ENCODE measurements around the gene LHX5.

LHX5 gene

GRCh38 chr12:113420996-113421595 is 50.6 kb downstream of the LHX5 start:
- H3K27ac ChIP-seq = no peak overlapping the region

GRCh38 chr12:113418213-113418879 is 53.3 kb downstream of the LHX5 start:
- H3K27ac ChIP-seq = no peak overlapping the region
- DNase-seq (ENCODE audit: low read depth, low spot score) = no peak

More at GRCh38 chr12:113420996-113421595, 50.6 kb downstream of the LHX5 start:
- no peak for DNase-seq (ENCODE audit: low read depth, low spot score)

- no peak overlapping the region for H3K27ac ChIP-seq
- no peak for DNase-seq (ENCODE audit: low read depth, low spot score)
Observed at GRCh38 chr12:113416091-113416754, 55.4 kb downstream of the LHX5 start.

GRCh38 chr12:113414519-113415038 is 57.1 kb downstream of the LHX5 start:
- no peak overlapping the region for H3K27ac ChIP-seq
- DNase-seq (ENCODE audit: low read depth, low spot score) = no peak

GRCh38 chr12:113413488-113413939 is 58.2 kb downstream of the LHX5 start:
- no peak overlapping the region for H3K27ac ChIP-seq
- no peak for DNase-seq (ENCODE audit: low read depth, low spot score)

Measured in epithelial cell of prostate (primary cell).